Endothelial cell of umbilical vein (primary cell): Measurements from ENCODE around the gene TPRKB. TPM values are rescaled to one million over a fixed set of nuclear protein-coding genes. Genes with fewer than 3 reads are reported as not detected.

ENCODE experiments used
- BruUV-seq: library from RNA; stranded (reverse); fragments of 400-500 nt; replicated peaks from 2 replicates; lab custom pipeline; 2021; lab: Mats Ljungman, UMichigan
- CTCF ChIA-PET: fragments of 300-600, 350-600 bp; sonication (Branson Sonifier 250); formaldehyde crosslinking; loops from one replicate; lab custom pipeline; 2021; ENCODE audit warnings: antibody characterized with exemption, inconsistent platforms; lab: Charles Lee
- POLR2A ChIA-PET: fragments of 300-600, 350-600 bp; sonication (Branson Sonifier 250); formaldehyde crosslinking; loops from one replicate; lab custom pipeline; 2021; ENCODE audit warnings: antibody characterized with exemption, inconsistent platforms; lab: Charles Lee
- DNase-seq: peaks from one replicate; pipeline ENCODE4 v3.0.0-alpha.2; 2011; ENCODE audit warnings: low read depth, low spot score
- FAIRE-seq: peaks from 2 replicates; lab custom pipeline; 2011; peaks lifted over from hg19 to GRCh38; lab: Jason Lieb, UNC
- H2AFZ ChIP-seq: 2 replicates; pipeline ENCODE4 v1.6.0; 2012; ENCODE audit warnings: low read depth, low read length, control low read depth, inconsistent platforms
- H3K27ac ChIP-seq: 2 replicates; pipeline ENCODE4 v1.5.1; 2011; ENCODE audit warnings: low read depth, mild to moderate bottlenecking, control low read depth, low read length, moderate library complexity; ENCODE audit not compliant: insufficient read depth
- H3K27me3 ChIP-seq, 2 experiments: 2 replicates each; pipeline versions ENCODE4 v1.6.0 to v1.6.1; 2011; ENCODE audit warnings: low read length in 2 of 2, mixed read lengths in 1 of 2; ENCODE audit not compliant: control insufficient read depth in 2 of 2, insufficient read depth in 2 of 2
- H3K36me3 ChIP-seq, 2 experiments: 2 replicates in 1 of 2; 3 replicates in 1 of 2; pipeline ENCODE4 v1.5.1; 2011; ENCODE audit warnings: low read length in 2 of 2, mild to moderate bottlenecking in 1 of 2, moderate library complexity in 1 of 2; ENCODE audit not compliant: control insufficient read depth in 2 of 2, insufficient read depth in 2 of 2; ENCODE audit errors: extremely low read depth in 1 of 2
- H3K4me1 ChIP-seq: 3 replicates; pipeline ENCODE4 v1.5.1; 2011; ENCODE audit warnings: mild to moderate bottlenecking, low read length; ENCODE audit not compliant: control insufficient read depth, insufficient read depth; ENCODE audit errors: extremely low read depth
- H3K4me2 ChIP-seq: 2 replicates; pipeline ENCODE4 v1.6.1; 2011; ENCODE audit warnings: low read length, control low read depth, mixed read lengths; ENCODE audit not compliant: insufficient read depth
- H3K4me3 ChIP-seq, 3 experiments: fragments of 200-600 bp in 1 of 3; sonication (generic), shearing (Covaris generic) in 1 of 3; replicated peaks in 1 of 3; 2 replicates each; pipeline ENCODE4 v1.5.1; 2011 to 2016; ENCODE audit warnings: control low read depth in 3 of 3, low read length in 3 of 3, mild to moderate bottlenecking in 2 of 3, inconsistent platforms in 1 of 3, low read depth in 1 of 3, moderate library complexity in 1 of 3; ENCODE audit not compliant: insufficient read depth in 1 of 3
- H3K79me2 ChIP-seq: 2 replicates; pipeline ENCODE4 v1.6.0; 2012; ENCODE audit warnings: low read length, inconsistent platforms; ENCODE audit not compliant: control insufficient read depth, insufficient read depth
- H3K9ac ChIP-seq: replicated peaks from 2 replicates; pipeline ENCODE3; 2011; ENCODE audit warnings: low read length, control low read depth; ENCODE audit not compliant: insufficient read depth; ENCODE audit errors: extremely low read depth
- H3K9me1 ChIP-seq: replicated peaks from 3 replicates; pipeline ENCODE4 v1.6.0; 2011; ENCODE audit warnings: mild to moderate bottlenecking, low read length; ENCODE audit not compliant: control insufficient read depth, insufficient read depth; ENCODE audit errors: extremely low read depth
- H3K9me3 ChIP-seq: replicated peaks from 2 replicates; pipeline ENCODE4 v1.5.1; 2012; ENCODE audit warnings: low read length, inconsistent platforms; ENCODE audit not compliant: control insufficient read depth, insufficient read depth
- H4K20me1 ChIP-seq: replicated peaks from 2 replicates; pipeline ENCODE3; 2011; ENCODE audit warnings: mild to moderate bottlenecking, low read length; ENCODE audit not compliant: control insufficient read depth, insufficient read depth; ENCODE audit errors: extremely low read depth
- EZH2 ChIP-seq: IDR thresholded peaks from 2 replicates; pipeline ENCODE4 v1.6.1; 2012; ENCODE audit warnings: borderline replicate concordance, low read depth, mild to moderate bottlenecking, moderate library complexity, low read length, inconsistent platforms; ENCODE audit not compliant: severe bottlenecking
- FOS ChIP-seq: IDR thresholded peaks from 2 replicates; pipeline ENCODE4 v1.6.1; 2011; ENCODE audit warnings: mild to moderate bottlenecking, low read length, moderate library complexity, borderline replicate concordance; ENCODE audit not compliant: insufficient read depth
- GATA2 ChIP-seq: IDR thresholded peaks from 2 replicates; pipeline ENCODE4 v1.7.0; 2011; ENCODE audit warnings: low read depth, mild to moderate bottlenecking, moderate library complexity, mixed read lengths, low read length; ENCODE audit not compliant: insufficient read length, insufficient read depth
- JUN ChIP-seq: IDR thresholded peaks from 2 replicates; pipeline ENCODE4 v1.6.1; 2011; ENCODE audit warnings: borderline replicate concordance, low read depth; ENCODE audit not compliant: insufficient read length, insufficient read depth
- MYC ChIP-seq: IDR thresholded peaks from one replicate; pipeline ENCODE4 v1.6.1; 2011; ENCODE audit warnings: mild to moderate bottlenecking, low read depth, low read length
- POLR2A ChIP-seq: IDR thresholded peaks from 2 replicates; pipeline ENCODE4 v1.6.1; 2012; ENCODE audit warnings: low read depth, mild to moderate bottlenecking, control low read depth, low read length
- POLR2AphosphoS5 ChIP-seq: IDR thresholded peaks from 2 replicates; pipeline ENCODE4 v1.6.1; 2012; ENCODE audit warnings: low read depth, mild to moderate bottlenecking, control low read depth, low read length, moderate library complexity; ENCODE audit not compliant: insufficient read depth
- dilution Hi-C: fragments of 300-500 bp; cut with MboI; formaldehyde crosslinking; loops from one replicate; pipeline ENCODE4 v1.15.0; 2019; ENCODE audit warnings: low sequenced_read_pairs; ENCODE audit not compliant: extremely low pct_ligation_motif_present
- intact Hi-C: fragments of 100-400 bp; cut with micrococcal nuclease; formaldehyde crosslinking; loops from one replicate; pipeline ENCODE4 v1.10.0; 2022
- polyA plus RNA-seq, 4 experiments: library from polyadenylated mRNA; depleted of rRNA in 3 of 4; stranded (reverse) in 3 of 4; unstranded in 1 of 4; fragments of >200 nt; gene quantifications; 2 replicates each; pipeline versions ENCODE4 v1.2.1 to v1.2.3, GENCODE V29; 2011 to 2012; ENCODE audit warnings: missing spikeins in 1 of 4
- total RNA-seq: library from RNA; stranded (reverse); gene quantifications from 2 replicates; pipeline ENCODE4 v1.2.3, GENCODE V29; 2021
- TF ChIP-seq, protein P1 (sequence below): IDR thresholded peaks from 2 replicates; pipeline ENCODE4 v1.6.1; 2011; ENCODE audit not compliant: insufficient read depth, insufficient read length
- TF ChIP-seq, protein P2 (sequence below), 2 donors: IDR thresholded peaks; 1 replicate in 1 of 2; 2 replicates in 1 of 2; pipeline ENCODE4 v1.5.1; 2011; ENCODE audit warnings: low read length in 2 of 2, mild to moderate bottlenecking in 2 of 2, moderate library complexity in 2 of 2, control low read depth in 1 of 2, inconsistent platforms in 1 of 2, low read depth in 1 of 2; ENCODE audit not compliant: insufficient read depth in 1 of 2; ENCODE audit errors: extremely low read depth in 1 of 2

The TPRKB gene
- total and polyA plus RNA-seq, 2 donors (not counting 3 experiments of a cell fraction or from before 2014, with no cell fraction given), result 27.1 to 36.1 TPM

DNA sequence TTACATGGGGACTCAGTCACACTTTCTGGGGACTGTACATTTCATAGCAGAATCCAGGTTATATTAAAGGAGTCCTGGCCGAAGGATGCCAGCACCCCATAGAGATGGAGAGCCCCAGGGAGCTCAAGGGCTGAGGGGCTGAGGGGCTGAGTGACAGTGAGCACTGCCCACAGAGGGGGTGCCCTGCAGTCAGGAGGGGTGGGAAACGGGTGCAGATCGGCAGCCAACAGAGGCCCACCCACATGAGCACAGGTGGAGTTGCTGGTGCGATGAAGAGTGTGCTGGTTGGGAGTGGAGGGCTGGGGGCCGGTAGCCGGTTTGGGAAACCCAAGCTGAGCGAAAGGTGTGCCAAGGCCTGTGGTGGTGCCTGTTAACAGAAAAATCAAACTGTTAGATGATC is 32.1 kb downstream of the TPRKB start:
- Histone ChIP-seq H3K9me3 (no peaks in the 10 kb centered on the region), H3K27ac (no peak overlapping the region), H3K36me3 (no peaks in the 10 kb centered on the region), H3K79me2 (no peaks in the 10 kb centered on the region), H2AFZ (no peak overlapping the region), H3K9ac (no peak overlapping the region), H3K4me1 (peaks cover 5% of the 10 kb centered on the region), H3K4me3 (no peak overlapping the region), H3K4me2 (no peak overlapping the region), H3K9me1 (no peaks in the 10 kb centered on the region), H3K27me3 (peaks cover 2 to 29% of the 10 kb centered on the region in 2 experiments), H4K20me1 (no peaks in the 10 kb centered on the region)
- TF ChIP-seq FOS (no peak), EZH2 (no peak), POLR2A (no peak), POLR2AphosphoS5 (no peak), GATA2 (no peak), MYC (no peak), JUN (no peak)
- TF ChIP-seq, protein P1, sequence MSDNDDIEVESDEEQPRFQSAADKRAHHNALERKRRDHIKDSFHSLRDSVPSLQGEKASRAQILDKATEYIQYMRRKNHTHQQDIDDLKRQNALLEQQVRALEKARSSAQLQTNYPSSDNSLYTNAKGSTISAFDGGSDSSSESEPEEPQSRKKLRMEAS, result no peak
- TF ChIP-seq, protein P2, sequence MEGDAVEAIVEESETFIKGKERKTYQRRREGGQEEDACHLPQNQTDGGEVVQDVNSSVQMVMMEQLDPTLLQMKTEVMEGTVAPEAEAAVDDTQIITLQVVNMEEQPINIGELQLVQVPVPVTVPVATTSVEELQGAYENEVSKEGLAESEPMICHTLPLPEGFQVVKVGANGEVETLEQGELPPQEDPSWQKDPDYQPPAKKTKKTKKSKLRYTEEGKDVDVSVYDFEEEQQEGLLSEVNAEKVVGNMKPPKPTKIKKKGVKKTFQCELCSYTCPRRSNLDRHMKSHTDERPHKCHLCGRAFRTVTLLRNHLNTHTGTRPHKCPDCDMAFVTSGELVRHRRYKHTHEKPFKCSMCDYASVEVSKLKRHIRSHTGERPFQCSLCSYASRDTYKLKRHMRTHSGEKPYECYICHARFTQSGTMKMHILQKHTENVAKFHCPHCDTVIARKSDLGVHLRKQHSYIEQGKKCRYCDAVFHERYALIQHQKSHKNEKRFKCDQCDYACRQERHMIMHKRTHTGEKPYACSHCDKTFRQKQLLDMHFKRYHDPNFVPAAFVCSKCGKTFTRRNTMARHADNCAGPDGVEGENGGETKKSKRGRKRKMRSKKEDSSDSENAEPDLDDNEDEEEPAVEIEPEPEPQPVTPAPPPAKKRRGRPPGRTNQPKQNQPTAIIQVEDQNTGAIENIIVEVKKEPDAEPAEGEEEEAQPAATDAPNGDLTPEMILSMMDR (IDR thresholded peaks at IDR 0.05; ENCODE audit: extremely low read depth in 1 of 2, insufficient read depth in 1 of 2, low read depth in 1 of 2, low read length in 2 of 2), result no peak
- DNase-seq (no peak), FAIRE-seq (no peak)
- POLR2A ChIA-PET, result no interaction called here
- CTCF ChIA-PET, result no interaction called here
- BruUV-seq, result no TSS peak
- dilution Hi-C loops (no loop called here), intact Hi-C loops (no loop called here)
